SH-SY5Y (cell line): Measurements from ENCODE around the gene OR51A4.
"Not testable (repeated sequence)": the region's sequence is repeated elsewhere in the genome, so short reads cannot be mapped to it uniquely, and the experiment has no call there.

Source experiments
- GATA2 ChIP-seq: IDR thresholded peaks from 2 replicates; pipeline ENCODE4 v1.6.1; 2011; ENCODE audit warnings: mild to moderate bottlenecking, low read depth, low read length
- GATA3 ChIP-seq: IDR thresholded peaks from 2 replicates; pipeline ENCODE4 v1.6.1; 2011; ENCODE audit warnings: low read depth, mild to moderate bottlenecking, low read length, moderate library complexity

DNA sequence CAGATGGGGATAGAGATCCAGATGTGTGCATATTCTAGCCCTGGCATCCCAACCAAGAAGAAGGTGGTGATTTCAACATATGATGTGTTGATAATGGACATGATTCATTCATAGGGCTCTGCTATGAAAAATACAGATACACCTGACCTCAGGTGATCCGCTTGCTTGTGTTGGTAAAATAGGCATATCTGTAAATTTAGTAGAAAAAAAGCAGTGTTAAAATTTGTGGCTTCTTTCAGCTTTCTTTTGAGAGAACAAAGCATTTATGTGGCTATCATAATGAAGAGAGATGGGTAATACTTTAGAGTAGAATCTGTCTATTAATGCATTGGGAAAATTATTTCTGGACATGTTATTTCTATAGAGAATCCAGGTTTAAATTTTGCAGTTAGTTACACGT, 8.2 kb upstream of the OR51A4 start, which contains the start of gene OR51A2:
- not testable (repeated sequence) for TF ChIP-seq GATA2, GATA3
